Activated CD4-positive, alpha-beta memory T cell treated with anti-CD3 and anti-CD28 coated beads, Interleukin-2, amount 10 ng/mL, durations not matched to agents 7 days and 5 days (primary cell): ENCODE data around the gene RTEL1. TPM values are rescaled to one million over a fixed set of nuclear protein-coding genes. Genes with fewer than 3 reads are reported as not detected.

Source experiments
- CTCF ChIA-PET: fragments of 350-600 bp; sonication (Branson Sonifier 250); formaldehyde crosslinking; loops from one replicate; lab custom pipeline; 2021; ENCODE audit warnings: antibody characterized with exemption, inconsistent platforms; lab: Charles Lee
- POLR2A ChIA-PET: fragments of 350-600 bp; sonication (Branson Sonifier 250); formaldehyde crosslinking; loops from one replicate; lab custom pipeline; 2021; ENCODE audit warnings: antibody characterized with exemption; lab: Charles Lee
- DNase-seq: peaks from one replicate; pipeline ENCODE4 v3.0.0-alpha.2; 2020
- H3K27ac Mint-ChIP-seq: one replicate; pipeline ENCODE4 v1.8.0; 2021; ENCODE audit warnings: mild to moderate bottlenecking, mixed read lengths
- H3K27me3 Mint-ChIP-seq: one replicate; pipeline ENCODE4 v1.8.0; 2021; ENCODE audit warnings: mixed read lengths
- H3K36me3 Mint-ChIP-seq: one replicate; pipeline ENCODE4 v1.8.0; 2021; ENCODE audit warnings: low read depth, mixed read lengths
- H3K4me1 Mint-ChIP-seq: one replicate; pipeline ENCODE4 v1.8.0; 2021; ENCODE audit warnings: mixed read lengths
- H3K4me3 Mint-ChIP-seq: one replicate; pipeline ENCODE4 v1.8.0; 2021; ENCODE audit warnings: mild to moderate bottlenecking, mixed read lengths
- H3K9me3 Mint-ChIP-seq: one replicate; pipeline ENCODE4 v1.8.0; 2021; ENCODE audit warnings: mixed read lengths
- total RNA-seq, 2 experiments: library from RNA; stranded (reverse); gene quantifications; one replicate each; pipeline ENCODE4 v1.2.3, GENCODE V29; 2021

The RTEL1 gene
- total RNA-seq, 2 experiments from 2014 or later: 29.2 to 30.0 TPM

DNA sequence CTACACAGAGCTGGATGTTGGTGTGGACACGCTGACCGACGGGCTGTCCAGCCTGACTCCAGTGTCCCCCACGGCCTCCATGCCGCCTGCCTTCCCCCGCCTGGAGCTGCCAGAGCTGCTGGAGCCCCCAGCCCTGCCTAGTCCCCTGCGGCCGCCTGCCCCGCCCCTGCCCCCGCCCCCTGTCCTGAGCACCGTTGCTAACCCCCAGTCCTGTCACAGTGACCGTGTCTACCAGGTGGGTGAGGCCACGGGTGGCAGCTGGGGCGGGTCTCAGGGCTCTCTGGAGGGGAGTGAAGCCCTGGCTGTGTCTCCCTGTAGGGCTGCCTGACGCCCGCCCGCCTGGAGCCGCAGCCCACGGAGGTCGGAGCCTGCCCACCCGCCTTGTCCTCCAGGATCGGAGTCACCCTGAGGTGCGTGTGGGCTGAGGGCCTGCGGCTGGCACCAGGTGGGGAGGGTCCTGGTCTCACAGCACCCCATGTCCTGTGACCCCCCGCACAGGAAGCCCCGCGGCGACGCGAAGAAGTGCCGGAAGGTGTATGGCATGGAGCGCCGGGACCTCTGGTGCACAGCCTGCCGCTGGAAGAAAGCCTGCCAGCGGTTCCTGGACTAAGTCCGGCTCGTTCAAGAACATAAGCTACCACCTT lies 84.4 kb downstream of the RTEL1 start:
- Mint-ChIP-seq H3K36me3 (peaks cover 7% of the 10 kb centered on the region), H3K27me3 (no peaks in the 10 kb centered on the region), H3K4me1 (no peaks in the 10 kb centered on the region), H3K4me3 (no peak overlapping the region), H3K9me3 (no peaks in the 10 kb centered on the region), H3K27ac (no peak overlapping the region)
- POLR2A ChIA-PET: interaction anchor here (1.0 to 2.8 kb wide), 4 partner anchors 8 to 87 kb away, joined by 3 to 30 read pairs (median 12); partner anchors contain the start of genes ARFRP1 and ZGPAT
- no peak for DNase-seq
- CTCF ChIA-PET: interaction anchor here (2.4 kb wide), 1 partner anchor 35 kb away, joined by 16 read pairs; the partner anchor contains the start of genes ARFRP1 and ZGPAT

GRCh38 chr20:63743210-63743970 lies 85.3 kb downstream of the RTEL1 start:
- no peak overlapping the region for H3K4me3 Mint-ChIP-seq
- POLR2A ChIA-PET: interaction anchor here (1.0 kb wide), 1 partner anchor 8 kb away, joined by 4 read pairs; no protein-coding TSS in a partner anchor
- DNase-seq: no peak
- no peaks in the 10 kb centered on the region for H3K27me3 Mint-ChIP-seq
- H3K9me3 Mint-ChIP-seq: no peaks in the 10 kb centered on the region
- peaks cover 7% of the 10 kb centered on the region for H3K36me3 Mint-ChIP-seq
- H3K27ac Mint-ChIP-seq: no peak overlapping the region
- no peaks in the 10 kb centered on the region for H3K4me1 Mint-ChIP-seq
- CTCF ChIA-PET: no interaction called here

DNA sequence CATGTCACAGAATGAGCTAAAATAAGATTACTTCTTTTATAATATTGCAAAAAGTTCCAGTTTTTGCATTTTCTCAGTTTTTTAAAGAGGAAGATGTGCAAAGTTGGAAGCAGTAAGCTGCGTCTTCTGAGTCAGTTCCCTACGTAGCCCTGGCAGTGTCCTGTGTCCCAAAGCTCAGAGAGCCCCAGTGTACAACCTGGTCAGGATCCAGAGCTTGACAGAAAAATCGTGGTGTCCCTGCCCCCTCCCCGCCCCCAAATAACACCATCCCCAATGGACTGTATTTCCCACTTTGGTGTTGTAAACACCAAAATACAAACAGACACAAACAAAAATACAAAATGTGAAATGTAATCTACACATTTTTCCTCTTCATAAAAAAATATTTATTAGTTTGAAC lies 86.0 kb downstream of the RTEL1 start:
- H3K27ac Mint-ChIP-seq: no peak overlapping the region
- CTCF ChIA-PET: interaction anchor here (1.4 kb wide), 1 partner anchor 36 kb away, joined by 3 read pairs; the partner anchor contains the start of genes ARFRP1 and ZGPAT
- no peak overlapping the region for H3K4me3 Mint-ChIP-seq
- POLR2A ChIA-PET: interaction anchor here (1.0 kb wide), 1 partner anchor 36 kb away, joined by 3 read pairs; the partner anchor contains the start of genes ARFRP1 and ZGPAT
- H3K4me1 Mint-ChIP-seq: no peaks in the 10 kb centered on the region
- H3K9me3 Mint-ChIP-seq: no peaks in the 10 kb centered on the region
- no peak for DNase-seq
- peaks cover 7% of the 10 kb centered on the region for H3K36me3 Mint-ChIP-seq
- no peaks in the 10 kb centered on the region for H3K27me3 Mint-ChIP-seq

- DNase-seq: no peak
- POLR2A ChIA-PET: interaction anchor here (1.0 kb wide), 2 partner anchors 8 to 36 kb away, joined by 3 to 5 read pairs; partner anchors contain the start of genes ARFRP1, LIME1 and ZGPAT
- no peak overlapping the region for H3K27ac Mint-ChIP-seq
- CTCF ChIA-PET: interaction anchor here (1.4 kb wide), 1 partner anchor 37 kb away, joined by 3 read pairs; the partner anchor contains the start of genes ARFRP1 and ZGPAT
- no peaks in the 10 kb centered on the region for H3K27me3 Mint-ChIP-seq
- H3K36me3 Mint-ChIP-seq: peaks cover 7% of the 10 kb centered on the region
- no peak overlapping the region for H3K4me3 Mint-ChIP-seq
- no peaks in the 10 kb centered on the region for H3K9me3 Mint-ChIP-seq
- H3K4me1 Mint-ChIP-seq: peaks cover 3% of the 10 kb centered on the region
Measured at GRCh38 chr20:63744574-63745423, 86.7 kb downstream of the RTEL1 start.

- ChIA-PET CTCF (interaction anchor here (1.4 kb wide), 1 partner anchor 38 kb away, joined by 3 read pairs; the partner anchor contains the start of genes ARFRP1 and ZGPAT), POLR2A (interaction anchor here (1.0 kb wide), 1 partner anchor 9 kb away, joined by 5 read pairs; the partner anchor contains the start of gene LIME1)
- no peak for DNase-seq
- Mint-ChIP-seq H3K4me1 (peaks cover 4% of the 10 kb centered on the region), H3K27me3 (no peaks in the 10 kb centered on the region), H3K27ac (no peak overlapping the region), H3K4me3 (no peak overlapping the region), H3K9me3 (no peaks in the 10 kb centered on the region), H3K36me3 (peaks cover 7% of the 10 kb centered on the region)
Measured at GRCh38 chr20:63745424-63745805, 87.3 kb downstream of the RTEL1 start.

Other genes starting within 250 kb of the RTEL1 start
- gene KCNQ2, start 185.7 kb upstream of the RTEL1 start, total RNA-seq: not detected
- gene EEF1A2, start 159.2 kb upstream of the RTEL1 start, total RNA-seq: 1 to 10 TPM; 2.0 to 2.6 TPM
- 100 to 1,000 TPM; 228 to 232 TPM for gene PPDPF, start 137.5 kb upstream of the RTEL1 start, total RNA-seq
- gene PTK6, start 120.9 kb upstream of the RTEL1 start, total RNA-seq: 1 to 10 TPM; 2.1 to 2.3 TPM
- gene SRMS, start 110.6 kb upstream of the RTEL1 start, total RNA-seq: not detected
- gene FNDC11, start 104.2 kb upstream of the RTEL1 start, total RNA-seq: under 1 TPM; 0.20 to 0.30 TPM
- gene HELZ2, start 84.1 kb upstream of the RTEL1 start, total RNA-seq: 100 to 1,000 TPM; 202 to 208 TPM
- gene GMEB2, start 31.2 kb upstream of the RTEL1 start, total RNA-seq: 10 to 100 TPM; 17.9 to 18.5 TPM
- 10 to 100 TPM; 20.9 to 23.8 TPM for gene STMN3, start 4.9 kb upstream of the RTEL1 start, total RNA-seq
- gene TNFRSF6B, start 38.3 kb downstream of the RTEL1 start, total RNA-seq: not detected
- 10 to 100 TPM; 52.9 to 53.4 TPM for gene ARFRP1, start 49.7 kb downstream of the RTEL1 start, total RNA-seq
- gene ZGPAT, start 49.7 kb downstream of the RTEL1 start, total RNA-seq: 10 to 100 TPM; 41.6 to 42.8 TPM
- 100 to 1,000 TPM; 181 to 186 TPM for gene LIME1, start 78.4 kb downstream of the RTEL1 start, total RNA-seq
- gene SLC2A4RG, start 81.5 kb downstream of the RTEL1 start, total RNA-seq: 10 to 100 TPM; 88.3 to 90.4 TPM
- gene ZBTB46, start 173.0 kb downstream of the RTEL1 start, total RNA-seq: under 1 TPM; 0.53 to 0.65 TPM
- gene ABHD16B, start 203.2 kb downstream of the RTEL1 start, total RNA-seq: not detected
- gene TPD52L2, start 207.0 kb downstream of the RTEL1 start, total RNA-seq: 10 to 100 TPM; 48.2 to 48.7 TPM
- gene DNAJC5, start 236.8 kb downstream of the RTEL1 start, total RNA-seq: 10 to 100 TPM; 58.6 to 59.7 TPM